IPS-18a (cell line): ENCODE measurements around the gene KLF11.
"Not testable (repeated sequence)": the region's sequence is repeated elsewhere in the genome, so short reads cannot be mapped to it uniquely, and the experiment has no call there.

Experiments
- H3K27ac ChIP-seq: one replicate; pipeline ENCODE4 v1.5.1; 2013; ENCODE audit warnings: low read length
- H3K27me3 ChIP-seq: one replicate; pipeline ENCODE4 v1.6.1; 2013; ENCODE audit warnings: mild to moderate bottlenecking, low read length; ENCODE audit not compliant: control insufficient read depth, insufficient read depth
- H3K36me3 ChIP-seq: one replicate; pipeline ENCODE4 v1.6.1; 2013; ENCODE audit warnings: low read depth, low read length; ENCODE audit not compliant: control insufficient read depth
- H3K4me1 ChIP-seq: one replicate; pipeline ENCODE4 v1.6.1; 2013; ENCODE audit warnings: low read depth, low read length; ENCODE audit not compliant: control insufficient read depth
- H3K4me3 ChIP-seq: one replicate; pipeline ENCODE4 v1.5.1; 2013; ENCODE audit warnings: low read length
- H3K9ac ChIP-seq: one replicate; pipeline ENCODE4 v1.6.1; 2013; ENCODE audit warnings: mild to moderate bottlenecking, low read length, moderate library complexity
- H3K9me3 ChIP-seq: one replicate; pipeline ENCODE4 v1.6.1; 2013; ENCODE audit warnings: low read depth, low read length; ENCODE audit not compliant: control insufficient read depth

KLF11 gene

DNA sequence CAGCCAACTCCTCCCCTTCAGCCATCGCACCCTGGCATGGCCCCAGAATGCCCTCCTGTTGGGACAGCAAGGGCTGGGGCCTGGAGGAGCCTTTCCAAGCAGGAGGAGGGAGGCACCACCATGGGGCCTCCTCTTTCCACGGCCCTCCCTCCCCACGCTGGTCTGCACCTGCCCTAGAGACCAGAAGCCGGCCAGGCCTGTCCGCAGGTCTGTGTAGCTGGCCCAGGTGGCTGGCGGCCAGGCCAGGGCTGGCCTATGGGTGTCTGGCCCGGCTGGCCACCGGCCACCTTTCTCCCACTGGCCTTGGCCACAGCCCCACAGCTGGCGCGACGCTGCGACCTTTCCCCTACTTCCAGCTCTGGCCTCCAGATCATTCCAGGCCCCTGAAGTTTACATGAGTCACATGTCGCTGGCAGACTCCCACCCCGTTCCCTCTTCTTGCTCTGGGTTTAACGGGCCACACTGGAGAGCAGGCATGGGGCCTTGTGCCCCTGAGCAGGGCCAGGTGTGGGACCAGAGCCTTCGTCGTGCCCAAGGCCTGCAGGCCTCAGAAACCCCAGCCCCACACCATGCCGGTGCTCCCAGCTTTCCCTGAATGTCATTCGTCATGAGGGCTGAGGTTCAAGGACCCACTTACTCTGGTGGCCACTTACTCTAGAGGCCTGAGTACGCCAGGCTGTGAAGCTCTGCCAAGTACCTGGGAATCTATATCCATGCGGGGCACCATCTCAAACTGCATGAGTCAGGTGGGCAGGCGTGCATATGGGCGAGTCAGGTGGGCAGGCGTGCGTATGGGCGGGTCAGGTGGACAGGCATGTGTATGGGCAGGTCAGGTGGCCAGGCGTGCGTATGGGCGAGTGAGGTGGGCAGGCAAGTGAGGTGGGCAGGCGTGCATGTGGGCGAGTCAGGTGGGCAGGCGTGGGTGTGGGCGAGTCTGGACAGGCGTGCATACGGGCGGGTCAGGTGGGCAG is 33.3 kb upstream of the KLF11 start:
- Histone ChIP-seq H3K4me3 (no peak overlapping the region), H3K4me1 (no peaks in the 10 kb centered on the region), H3K27ac (no peak overlapping the region), H3K27me3 (no peaks in the 10 kb centered on the region), H3K9ac (no peak overlapping the region), H3K9me3 (no peaks in the 10 kb centered on the region), H3K36me3 (no peaks in the 10 kb centered on the region)

DNA sequence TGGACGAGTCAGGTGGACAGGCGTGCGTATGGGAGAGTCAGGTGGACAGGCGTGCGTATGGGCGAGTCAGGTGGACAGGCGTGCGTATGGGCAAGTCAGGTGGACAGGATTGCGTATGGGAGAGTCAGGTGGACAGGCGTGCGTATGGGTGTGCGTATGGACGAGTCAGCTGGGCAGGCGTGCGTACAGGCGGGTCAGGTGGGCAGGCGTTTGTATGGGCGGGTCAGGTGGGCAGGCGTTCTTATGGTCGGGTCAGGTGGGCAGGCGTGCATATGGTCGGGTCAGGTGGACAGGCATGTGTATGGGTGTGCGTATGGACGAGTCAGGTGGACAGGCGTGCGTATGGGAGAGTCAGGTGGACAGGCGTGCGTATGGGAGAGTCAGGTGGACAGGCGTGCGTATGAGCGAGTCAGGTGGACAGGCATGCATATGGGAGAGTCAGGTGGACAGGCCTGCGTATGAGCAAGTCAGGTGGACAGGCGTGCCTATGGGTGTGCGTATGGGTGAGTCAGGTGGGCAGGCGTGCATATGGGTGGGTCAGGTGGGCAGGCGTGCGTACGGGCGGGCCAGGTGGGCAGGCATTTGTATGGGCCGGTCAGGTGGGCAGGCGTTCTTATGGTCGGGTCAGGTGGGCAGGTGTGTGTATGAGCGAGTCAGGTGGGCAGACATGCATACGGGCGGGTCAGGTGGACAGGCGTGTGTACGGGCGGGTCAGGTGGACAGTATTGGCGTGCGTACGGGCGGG is 32.3 kb upstream of the KLF11 start:
- not testable (repeated sequence) for H3K9ac ChIP-seq, H3K27me3 ChIP-seq, H3K27ac ChIP-seq, H3K4me3 ChIP-seq, H3K4me1 ChIP-seq, H3K36me3 ChIP-seq, H3K9me3 ChIP-seq

DNA sequence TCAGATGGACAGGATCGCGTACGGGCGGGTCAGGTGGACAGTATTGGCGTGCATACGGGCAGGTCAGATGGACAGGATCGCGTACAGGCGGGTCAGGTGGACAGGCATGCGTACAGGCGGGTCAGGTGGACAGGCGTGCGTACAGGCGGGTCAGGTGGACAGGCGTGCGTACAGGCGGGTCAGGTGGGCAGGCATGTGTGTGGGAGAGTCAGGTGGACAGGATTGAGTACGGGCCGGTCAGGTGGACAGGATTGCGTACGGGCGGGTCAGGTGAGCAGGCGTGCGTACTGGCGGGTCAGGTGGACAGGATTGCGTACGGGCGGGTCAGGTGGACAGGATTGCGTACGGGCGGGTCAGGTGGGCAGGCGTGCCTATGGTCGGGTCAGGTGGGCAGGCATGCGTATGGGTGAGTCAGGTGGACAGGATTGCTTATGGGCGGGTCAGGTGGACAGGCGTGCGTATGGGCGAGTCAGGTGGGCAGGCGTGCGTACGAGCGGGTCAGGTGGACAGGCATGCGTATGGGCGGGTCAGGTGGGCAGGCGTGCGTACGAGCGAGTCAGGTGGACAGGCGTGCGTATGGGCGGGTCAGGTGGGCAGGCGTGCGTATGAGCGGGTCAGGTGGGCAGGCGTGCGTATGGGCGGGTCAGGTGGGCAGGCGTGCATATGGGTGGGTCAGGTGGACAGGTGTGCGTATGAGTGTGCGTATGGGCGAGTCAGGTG is 31.6 kb upstream of the KLF11 start:
- not testable (repeated sequence) for H3K9me3 ChIP-seq, H3K4me3 ChIP-seq

DNA sequence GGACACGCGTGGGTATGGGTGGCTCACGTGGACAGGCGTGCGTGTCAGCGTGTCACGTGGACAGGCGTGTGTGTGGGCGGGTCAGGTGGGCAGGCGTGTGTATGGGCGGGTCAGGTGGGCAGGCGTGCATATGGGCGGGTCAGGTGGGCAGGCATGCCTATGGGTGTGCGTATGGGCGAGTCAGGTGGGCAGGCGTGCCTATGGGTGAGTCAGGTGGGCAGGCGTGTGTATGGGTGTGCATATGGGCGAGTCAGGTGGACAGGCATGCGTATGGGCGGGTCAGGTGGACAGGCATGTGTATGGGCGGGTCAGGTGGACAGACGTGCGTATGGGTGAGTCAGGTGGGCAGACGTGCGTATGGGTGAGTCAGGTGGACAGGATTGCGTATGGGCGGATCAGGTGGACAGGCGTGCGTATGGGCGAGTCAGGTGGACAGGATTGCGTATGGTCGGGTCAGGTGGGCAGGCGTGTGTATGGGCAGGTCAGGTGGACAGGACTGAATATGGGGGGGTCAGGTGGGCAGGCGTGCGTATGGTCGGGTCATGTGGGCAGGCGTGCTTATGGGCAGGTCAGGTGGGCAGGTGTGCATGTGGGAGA is 30.9 kb upstream of the KLF11 start:
- H3K9ac ChIP-seq, H3K27me3 ChIP-seq, H3K4me3 ChIP-seq, H3K9me3 ChIP-seq, H3K36me3 ChIP-seq, H3K27ac ChIP-seq, H3K4me1 ChIP-seq: not testable (repeated sequence)

More for the DNA sequence above, 31.6 kb upstream of the KLF11 start:
- H3K36me3 ChIP-seq, H3K9ac ChIP-seq, H3K4me1 ChIP-seq, H3K27ac ChIP-seq, H3K27me3 ChIP-seq: not testable (repeated sequence)

DNA sequence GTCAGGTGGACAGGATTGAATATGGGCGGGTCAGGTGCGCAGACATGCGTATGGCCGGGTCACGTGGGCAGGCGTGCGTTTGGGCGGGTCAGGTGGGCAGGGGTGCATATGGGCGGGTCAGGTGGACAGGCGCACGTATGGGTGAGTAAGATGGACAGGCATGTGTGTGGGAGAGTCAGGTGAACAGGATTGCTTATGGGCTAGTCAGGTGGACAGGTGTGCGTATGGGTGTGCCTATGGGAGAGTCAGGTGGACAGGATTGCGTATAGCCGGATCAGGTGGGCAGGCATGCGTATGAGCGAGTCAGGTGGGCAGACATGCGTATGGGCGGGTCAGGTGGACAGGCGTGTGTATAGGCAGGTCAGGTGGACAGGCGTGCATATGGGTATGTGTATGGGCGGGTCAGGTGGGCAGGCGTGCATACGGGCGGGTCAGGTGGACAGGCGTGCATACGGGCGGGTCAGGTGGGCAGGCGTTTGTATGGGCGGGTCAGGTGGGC is 30.3 kb upstream of the KLF11 start:
- Histone ChIP-seq H3K36me3 (no peaks in the 10 kb centered on the region), H3K4me3 (no peak overlapping the region), H3K27ac (no peak overlapping the region), H3K27me3 (no peaks in the 10 kb centered on the region), H3K9ac (no peak overlapping the region), H3K4me1 (no peaks in the 10 kb centered on the region), H3K9me3 (no peaks in the 10 kb centered on the region)

DNA sequence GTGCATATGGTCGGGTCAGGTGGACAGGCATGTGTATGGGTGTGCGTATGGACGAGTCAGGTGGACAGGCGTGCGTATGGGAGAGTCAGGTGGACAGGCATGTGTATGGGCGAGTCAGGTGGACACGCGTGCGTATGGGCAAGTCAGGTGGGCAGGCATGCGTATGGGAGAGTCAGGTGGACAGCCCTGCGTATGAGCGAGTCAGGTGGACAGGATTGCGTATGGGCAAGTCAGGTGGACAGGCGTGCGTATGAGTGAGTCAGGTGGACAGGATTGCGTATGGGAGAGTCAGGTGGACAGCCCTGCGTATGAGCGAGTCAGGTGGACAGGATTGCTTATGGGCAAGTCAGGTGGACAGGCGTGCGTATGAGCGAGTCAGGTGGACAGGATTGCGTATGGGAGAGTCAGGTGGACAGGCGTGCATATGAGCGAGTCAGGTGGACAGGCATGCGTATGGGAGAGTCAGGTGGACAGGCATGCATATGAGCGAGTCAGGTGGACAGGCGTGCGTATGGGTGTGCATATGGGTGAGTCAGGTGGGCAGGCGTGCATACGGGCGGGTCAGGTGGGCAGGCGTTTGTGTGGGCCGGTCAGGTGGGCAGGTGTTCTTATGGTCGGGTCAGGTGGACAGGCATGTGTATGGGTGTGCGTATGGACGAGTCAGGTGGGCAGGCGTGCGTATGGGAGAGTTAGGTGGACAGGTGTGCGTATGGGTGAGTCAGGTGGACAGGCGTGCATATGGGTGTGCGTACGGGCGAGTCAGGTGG is 29.5 kb upstream of the KLF11 start:
- not testable (repeated sequence) for H3K9me3 ChIP-seq, H3K4me1 ChIP-seq, H3K27me3 ChIP-seq, H3K9ac ChIP-seq, H3K4me3 ChIP-seq, H3K36me3 ChIP-seq, H3K27ac ChIP-seq

DNA sequence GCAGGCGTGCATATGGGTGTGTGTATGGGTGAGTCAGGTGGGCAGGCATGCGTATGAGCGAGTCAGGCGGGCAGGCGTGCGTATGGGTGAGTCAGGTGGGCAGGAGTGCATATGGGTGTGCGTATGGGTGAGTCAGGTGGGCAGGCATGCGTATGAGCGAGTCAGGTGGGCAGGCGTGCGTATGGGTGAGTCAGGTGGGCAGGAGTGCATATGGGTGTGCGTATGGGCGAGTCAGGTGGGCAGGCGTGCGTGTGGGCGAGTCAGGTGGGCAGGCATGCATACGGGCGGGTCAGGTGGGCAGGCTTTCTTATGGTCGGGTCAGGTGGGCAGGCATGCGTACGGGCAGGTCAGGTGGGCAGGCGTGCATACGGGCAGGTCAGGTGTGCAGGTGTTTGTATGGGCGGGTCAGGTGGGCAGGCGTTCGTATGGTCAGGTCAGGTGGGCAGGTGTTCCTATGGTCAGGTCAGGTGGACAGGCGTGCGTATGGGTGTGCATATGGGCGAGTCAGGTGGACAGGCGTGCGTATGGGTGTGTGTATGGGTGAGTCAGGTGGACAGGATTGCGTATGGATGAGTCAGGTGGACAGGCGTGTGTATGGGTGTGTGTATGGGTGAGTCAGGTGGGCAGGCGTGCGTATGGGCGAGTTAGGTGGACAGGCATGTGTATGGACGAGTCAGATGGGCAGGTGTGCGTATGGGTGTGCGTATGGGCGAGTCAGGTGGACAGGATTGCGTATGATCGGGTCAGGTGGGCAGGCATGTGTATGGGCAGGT is 28.7 kb upstream of the KLF11 start:
- Histone ChIP-seq H3K9me3 (no peaks in the 10 kb centered on the region), H3K36me3 (no peaks in the 10 kb centered on the region), H3K9ac (no peak overlapping the region), H3K27me3 (no peaks in the 10 kb centered on the region), H3K4me3 (no peak overlapping the region), H3K27ac (no peak overlapping the region), H3K4me1 (no peaks in the 10 kb centered on the region)

DNA sequence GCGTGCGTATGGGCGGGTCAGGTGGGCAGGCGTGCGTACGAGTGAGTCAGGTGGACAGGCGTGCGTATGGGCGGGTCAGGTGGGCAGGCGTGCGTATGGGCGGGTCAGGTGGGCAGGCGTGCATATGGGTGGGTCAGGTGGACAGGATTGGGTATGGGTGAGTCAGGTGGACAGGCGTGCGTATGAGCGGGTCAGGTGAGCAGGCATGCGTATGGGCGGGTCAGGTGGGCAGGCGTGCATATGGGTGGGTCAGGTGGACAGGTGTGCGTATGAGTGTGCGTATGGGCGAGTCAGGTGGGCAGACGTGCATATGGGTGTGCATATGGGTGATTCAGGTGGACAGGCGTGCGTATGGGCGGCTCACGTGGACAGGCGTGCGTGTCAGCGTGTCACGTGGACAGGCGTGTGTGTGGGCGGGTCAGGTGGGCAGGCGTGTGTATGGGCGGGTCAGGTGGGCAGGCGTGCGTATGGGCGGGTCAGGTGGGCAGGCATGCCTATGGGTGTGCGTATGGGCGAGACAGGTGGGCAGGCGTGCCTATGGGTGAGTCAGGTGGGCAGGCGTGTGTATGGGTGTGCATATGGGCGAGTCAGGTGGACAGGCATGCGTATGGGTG is 27.9 kb upstream of the KLF11 start:
- not testable (repeated sequence) for H3K4me3 ChIP-seq, H3K36me3 ChIP-seq, H3K27me3 ChIP-seq, H3K27ac ChIP-seq, H3K9ac ChIP-seq, H3K4me1 ChIP-seq, H3K9me3 ChIP-seq

DNA sequence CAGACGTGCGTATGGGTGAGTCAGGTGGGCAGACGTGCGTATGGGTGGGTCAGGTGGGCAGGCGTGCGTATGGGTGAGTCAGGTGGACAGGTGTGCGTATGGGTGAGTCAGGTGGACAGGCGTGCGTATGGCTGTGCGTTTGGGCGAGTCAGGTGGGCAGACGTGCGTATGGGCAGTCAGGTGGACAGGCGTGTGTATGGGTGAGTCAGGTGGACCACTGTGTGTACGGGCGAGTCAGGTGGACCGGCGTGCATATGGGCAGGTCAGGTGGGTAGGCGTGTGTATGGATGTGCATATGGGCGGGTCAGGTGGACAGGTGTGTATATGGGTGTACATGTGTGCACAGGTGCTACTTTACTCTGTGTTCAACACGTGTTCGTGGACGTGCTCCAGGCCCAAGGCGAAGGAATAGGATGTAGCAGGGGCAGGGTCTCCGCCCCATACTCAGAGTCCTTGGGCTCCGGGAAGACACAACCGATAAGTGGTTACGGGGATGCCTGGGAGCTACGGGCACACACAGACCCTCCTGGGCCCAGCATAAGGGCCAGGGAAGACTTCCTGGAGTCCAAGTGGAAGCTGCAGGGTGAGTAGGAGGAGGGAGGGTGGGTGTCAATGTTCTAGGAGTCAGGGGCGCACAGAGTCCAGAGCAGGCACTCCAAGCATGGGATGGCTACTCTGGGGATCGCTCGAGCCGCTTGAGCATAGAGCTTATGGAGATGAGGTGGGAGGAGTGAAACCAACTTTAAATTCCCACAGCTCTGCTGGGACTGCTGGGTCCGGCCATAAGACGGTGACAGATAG is 27.1 kb upstream of the KLF11 start:
- Histone ChIP-seq H3K36me3 (no peaks in the 10 kb centered on the region), H3K4me1 (no peaks in the 10 kb centered on the region), H3K27ac (no peak overlapping the region), H3K9me3 (no peaks in the 10 kb centered on the region), H3K9ac (no peak overlapping the region), H3K27me3 (no peaks in the 10 kb centered on the region), H3K4me3 (no peak overlapping the region)
